HepG2 (cell line): ENCODE measurements around the gene PDGFA. TPM values are rescaled to one million over a fixed set of nuclear protein-coding genes. Genes with fewer than 3 reads are reported as not detected.
A peak's percentile ranks its signal among the peaks of the same experiment; 100 is the strongest.

ENCODE experiments used
- ATAC-seq: fragments of 200-7000 bp; cut with Tn5 transposase; 3 replicates; pipeline ENCODE4 v1.9.1; 2020; ENCODE audit warnings: mild to moderate bottlenecking, moderate library complexity
- BruUV-seq: library from RNA; stranded (reverse); fragments of 400-500 nt; replicated peaks from 2 replicates; lab custom pipeline; 2021; lab: Mats Ljungman, UMichigan
- CTCF ChIA-PET: fragments of 300-600 bp; formaldehyde crosslinking; extraction: SDS; loops from one replicate; lab custom pipeline; 2021; ENCODE audit warnings: low total read pairs, inconsistent platforms, low intra/inter-chr PET ratio; lab: Yijun Ruan, JAX
- POLR2A ChIA-PET: fragments of 350-600 bp; sonication (Branson Sonifier 250); formaldehyde crosslinking; loops from one replicate; lab custom pipeline; 2020; ENCODE audit warnings: antibody characterized with exemption, inconsistent platforms; lab: Yijun Ruan, JAX
- DNase-seq: peaks from one replicate; pipeline ENCODE4 v3.0.0-alpha.2; 2015; ENCODE audit warnings: low spot score
- FAIRE-seq: peaks from 3 replicates; lab custom pipeline; 2011; peaks lifted over from hg19 to GRCh38; lab: Jason Lieb, UNC
- H2AFZ ChIP-seq: one replicate; pipeline ENCODE4 v1.6.1; 2011; ENCODE audit warnings: low read length, inconsistent platforms
- H3K27ac ChIP-seq: fragments of 300-600 bp; 3 replicates; pipeline ENCODE4 v1.8.0; 2011; ENCODE audit warnings: mixed run types, mild to moderate bottlenecking, mixed read lengths, low read length, inconsistent platforms; ENCODE audit not compliant: insufficient read depth; ENCODE audit errors: extremely low read length
- H3K27me3 ChIP-seq, 2 experiments: fragments of 200-600 bp in 1 of 2; 2 replicates in 1 of 2; 3 replicates in 1 of 2; pipeline versions ENCODE4 v1.6.0 to v1.8.0; 2011; ENCODE audit warnings: low read length in 2 of 2, mild to moderate bottlenecking in 2 of 2, moderate library complexity in 2 of 2, inconsistent platforms in 1 of 2; ENCODE audit not compliant: insufficient read depth in 2 of 2, control insufficient read depth in 1 of 2
- H3K36me3 ChIP-seq, 2 experiments: fragments of 200-600 bp in 1 of 2; replicated peaks in 1 of 2; 2 replicates in 1 of 2; 3 replicates in 1 of 2; pipeline versions ENCODE4 v1.5.1 to v1.8.0; 2011; ENCODE audit warnings: low read length in 2 of 2, inconsistent platforms in 1 of 2; ENCODE audit not compliant: insufficient read depth in 2 of 2, control insufficient read depth in 1 of 2
- H3K4me1 ChIP-seq: 2 replicates; pipeline ENCODE4 v1.5.1; 2012; ENCODE audit warnings: low read length, inconsistent platforms; ENCODE audit not compliant: insufficient read depth
- H3K4me2 ChIP-seq: 2 replicates; pipeline ENCODE4 v1.6.0; 2011; ENCODE audit warnings: low read depth, low read length, inconsistent platforms
- H3K4me3 ChIP-seq, 3 experiments: fragments of 200-600 bp in 1 of 3; sonication (generic), shearing (Covaris generic) in 1 of 3; replicated peaks in 1 of 3; 2 replicates each; pipeline ENCODE4 v1.5.1; 2011 to 2016; ENCODE audit warnings: low read length in 3 of 3, inconsistent platforms in 2 of 3, low read depth in 2 of 3, mild to moderate bottlenecking in 2 of 3, control low read depth in 1 of 3, mixed read lengths in 1 of 3; ENCODE audit not compliant: insufficient read depth in 1 of 3
- H3K79me2 ChIP-seq: one replicate; pipeline ENCODE4 v1.6.1; 2011; ENCODE audit warnings: low read length, inconsistent platforms; ENCODE audit not compliant: insufficient read depth
- H3K9ac ChIP-seq: 2 replicates; pipeline ENCODE4 v1.6.0; 2011; ENCODE audit warnings: mild to moderate bottlenecking, low read depth, low read length, inconsistent platforms; ENCODE audit not compliant: insufficient read depth
- H3K9me3 ChIP-seq: 2 replicates; pipeline ENCODE4 v1.5.1; 2012; ENCODE audit warnings: mild to moderate bottlenecking, low read length
- H4K20me1 ChIP-seq: 2 replicates; pipeline ENCODE4 v1.6.0; 2011; ENCODE audit warnings: inconsistent platforms, mild to moderate bottlenecking, low read length, moderate library complexity; ENCODE audit not compliant: insufficient read depth
- CBFB ChIP-seq: sonication (generic); formaldehyde crosslinking; IDR thresholded peaks from 2 replicates; pipeline ENCODE4 v1.4.0; 2020; ENCODE audit warnings: missing genetic modification reagents
- CENPX ChIP-seq: sonication (generic); formaldehyde crosslinking; IDR thresholded peaks from 2 replicates; pipeline ENCODE4 v1.9.0; 2021; ENCODE audit warnings: mild to moderate bottlenecking, missing genetic modification reagents, moderate library complexity
- FOSL2 ChIP-seq: sonication (generic); formaldehyde crosslinking; IDR thresholded peaks from 2 replicates; pipeline ENCODE4 v1.4.0; 2020; ENCODE audit warnings: missing genetic modification reagents
- FOXA3 ChIP-seq: IDR thresholded peaks from 2 replicates; pipeline ENCODE4 v1.6.1; 2016; ENCODE audit warnings: missing genetic modification reagents, missing compliant biosample characterization
- HNF4A ChIP-seq: sonication (generic); formaldehyde crosslinking; IDR thresholded peaks from 2 replicates; pipeline ENCODE4 v1.4.0; 2020; ENCODE audit warnings: missing genetic modification reagents
- MXD1 ChIP-seq: sonication (generic); formaldehyde crosslinking; IDR thresholded peaks from 2 replicates; pipeline ENCODE4 v1.4.0; 2020; ENCODE audit warnings: mild to moderate bottlenecking, missing genetic modification reagents
- NCOA1 ChIP-seq: sonication (generic); formaldehyde crosslinking; IDR thresholded peaks from 2 replicates; pipeline ENCODE4 v1.9.0; 2021; ENCODE audit warnings: missing genetic modification reagents
- SP4 ChIP-seq: sonication (generic); formaldehyde crosslinking; IDR thresholded peaks from 2 replicates; pipeline ENCODE4 v1.8.1; 2023; ENCODE audit warnings: mild to moderate bottlenecking, missing genetic modification reagents
- ZNF143 ChIP-seq: sonication (generic); formaldehyde crosslinking; IDR thresholded peaks from 2 replicates; pipeline ENCODE4 v1.4.0; 2020; ENCODE audit warnings: missing genetic modification reagents
- ZNF468 ChIP-seq: sonication (generic); formaldehyde crosslinking; IDR thresholded peaks from 2 replicates; pipeline ENCODE4 v1.8.0; 2022; ENCODE audit warnings: mild to moderate bottlenecking, moderate library complexity, missing genetic modification reagents
- ZNF558 ChIP-seq: sonication (generic); formaldehyde crosslinking; IDR thresholded peaks from 2 replicates; pipeline ENCODE4 v1.9.0; 2022; ENCODE audit warnings: mild to moderate bottlenecking, missing genetic modification reagents, borderline replicate concordance
- ZNF577 ChIP-seq: sonication (generic); formaldehyde crosslinking; IDR thresholded peaks from 2 replicates; pipeline ENCODE4 v1.4.0; 2020; ENCODE audit warnings: mild to moderate bottlenecking, low read depth, missing genetic modification reagents, borderline replicate concordance
- ZNF816 ChIP-seq: sonication (generic); formaldehyde crosslinking; IDR thresholded peaks from 2 replicates; pipeline ENCODE4 v1.8.0; 2022; ENCODE audit warnings: missing genetic modification reagents, mild to moderate bottlenecking, borderline replicate concordance
- WGBS: methylation state at CpG from one replicate; pipeline ENCODE4 v1.1.6; 2017; ENCODE audit warnings: low lambda C conversion rate; 5-methylcytosine and 5-hydroxymethylcytosine counted together
- in situ Hi-C: cut with HindIII; loops from 2 replicates; pipeline ENCODE4 v1.10.0; 2017; ENCODE audit warnings: low pct_unique_long_range_greater_than_20kb; ENCODE audit not compliant: extremely low pct_ligation_motif_present
- intact Hi-C: fragments of 100-400 bp; cut with micrococcal nuclease; formaldehyde crosslinking; loops from one replicate; pipeline ENCODE4 v1.10.0; 2022; ENCODE audit not compliant: unreplicated experiment
- polyA plus RNA-seq, 8 experiments: library from polyadenylated mRNA; depleted of rRNA in 3 of 8; stranded (reverse) in 7 of 8; unstranded in 1 of 8; fragments of >200 nt; fragmentation: Illumina TruSeq in 4 of 8; extraction: Trizol in 4 of 8; gene quantifications; 2 replicates each; pipeline versions ENCODE4 v1.2.1 to v1.2.3, GENCODE V29; 2011 to 2016; ENCODE audit warnings: low read depth in 4 of 8, missing spikeins in 1 of 8, mixed read lengths in 1 of 8; ENCODE audit not compliant: insufficient read depth in 1 of 8
- total RNA-seq, 5 experiments: library from RNA; depleted of rRNA; stranded (reverse); fragments of >200 nt; fragmentation: Illumina TruSeq; extraction: Trizol; gene quantifications; 2 replicates each; pipeline ENCODE4 v1.2.3, GENCODE V29; 2016; ENCODE audit warnings: low read depth in 1 of 5
- TF ChIP-seq, protein P1 (sequence below): sonication (generic); formaldehyde crosslinking; IDR thresholded peaks from 2 replicates; pipeline ENCODE4 v1.4.0; 2020; ENCODE audit warnings: missing genetic modification reagents
- TF ChIP-seq, protein P2 (sequence below): IDR thresholded peaks from 2 replicates; pipeline ENCODE4 v1.6.1; 2016; ENCODE audit warnings: low read depth, missing genetic modification reagents, missing compliant biosample characterization

PDGFA gene
- total and polyA plus RNA-seq, 2 of the 13 experiments (the other 11 are each of a cell fraction or from before 2014, with no cell fraction given), result 1.5 to 3.4 TPM

- TF ChIP-seq SP4 (CRISPR knock-in tag) (no peak), ZNF558 (CRISPR knock-in tag) (no peak), ZNF143 (CRISPR knock-in tag) (no peak)
Observed at GRCh38 chr7:553636-554111, 34.0 kb upstream of the PDGFA start (continued).

DNA sequence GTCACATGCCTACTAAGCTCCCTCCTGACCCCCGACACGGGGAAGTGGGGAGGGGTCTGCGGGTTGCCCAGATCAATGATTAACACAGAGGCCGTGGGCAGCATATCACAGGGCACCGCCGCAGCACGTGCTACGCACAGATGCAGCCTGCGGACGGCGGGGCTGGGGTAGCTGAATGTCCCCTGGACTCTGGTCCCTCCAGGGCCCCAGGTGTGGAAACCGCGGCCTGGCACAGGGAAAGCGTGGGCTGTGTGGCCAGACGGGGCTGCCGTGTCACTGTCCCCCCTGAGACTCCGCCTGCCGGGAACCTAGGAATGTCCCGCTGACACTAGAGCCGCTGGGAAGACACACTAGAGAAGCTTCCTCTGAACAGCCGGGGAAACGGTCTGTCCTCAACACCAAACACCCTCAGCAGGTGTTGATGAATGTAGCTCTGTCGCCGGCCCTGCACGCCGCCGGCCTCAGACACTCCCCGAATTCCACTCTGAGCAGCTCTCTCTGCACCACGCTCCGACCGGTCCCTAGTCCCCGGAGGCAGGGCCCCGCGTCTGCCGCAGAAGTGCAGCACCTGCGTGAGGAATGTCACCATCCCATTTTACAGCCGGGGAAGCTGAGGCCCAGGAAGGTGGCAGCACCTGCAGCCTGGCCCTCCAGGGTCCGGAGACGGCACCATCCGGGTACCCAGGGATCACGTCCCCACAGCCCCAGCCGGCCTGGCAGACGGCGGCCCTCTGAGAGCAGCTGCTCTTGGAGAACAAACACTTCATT lies 33.4 kb upstream of the PDGFA start:
- H3K9me3 ChIP-seq, result no peaks in the 10 kb centered on the region
- no peaks in the 10 kb centered on the region for H3K36me3 ChIP-seq
- CTCF ChIA-PET, result no interaction called here
- TSS peak; percentile 73 for BruUV-seq
- H3K4me2 ChIP-seq, result peak overlapping the region; percentile 72
- H3K9ac ChIP-seq, result peak overlapping the region; percentile 50
- H3K27me3 ChIP-seq, result no peaks in the 10 kb centered on the region
- in situ Hi-C loops (no loop called here), intact Hi-C loops (loop anchor here (2.0 kb wide), 1 partner anchor 14 kb away; no protein-coding TSS in a partner anchor)
- DNase-seq, result peak; percentile 54
- peak overlapping the region in 2 of 3 experiments; percentile 27 to 61; a peak in 4 of 6 replicates for H3K4me3 ChIP-seq
- no peaks in the 10 kb centered on the region for H3K79me2 ChIP-seq
- peak overlapping the region; percentile 43 for H3K27ac ChIP-seq
- peaks cover 22% of the 10 kb centered on the region for H3K4me1 ChIP-seq
- FAIRE-seq, result peak; percentile 73
- H2AFZ ChIP-seq, result no peak overlapping the region
- POLR2A ChIA-PET, result interaction anchor here (0.8 to 2.6 kb wide), 7 partner anchors 10 to 404 kb away, joined by 3 to 19 read pairs (median 4); partner anchors contain the start of gene PDGFA
- peak; percentile 86 for ATAC-seq
- 4% methylated on average over 14 of the region's 44 CpGs for WGBS
- no peaks in the 10 kb centered on the region for H4K20me1 ChIP-seq
- TF ChIP-seq NCOA1 (CRISPR knock-in tag), result no peak
- TF ChIP-seq, protein P1, sequence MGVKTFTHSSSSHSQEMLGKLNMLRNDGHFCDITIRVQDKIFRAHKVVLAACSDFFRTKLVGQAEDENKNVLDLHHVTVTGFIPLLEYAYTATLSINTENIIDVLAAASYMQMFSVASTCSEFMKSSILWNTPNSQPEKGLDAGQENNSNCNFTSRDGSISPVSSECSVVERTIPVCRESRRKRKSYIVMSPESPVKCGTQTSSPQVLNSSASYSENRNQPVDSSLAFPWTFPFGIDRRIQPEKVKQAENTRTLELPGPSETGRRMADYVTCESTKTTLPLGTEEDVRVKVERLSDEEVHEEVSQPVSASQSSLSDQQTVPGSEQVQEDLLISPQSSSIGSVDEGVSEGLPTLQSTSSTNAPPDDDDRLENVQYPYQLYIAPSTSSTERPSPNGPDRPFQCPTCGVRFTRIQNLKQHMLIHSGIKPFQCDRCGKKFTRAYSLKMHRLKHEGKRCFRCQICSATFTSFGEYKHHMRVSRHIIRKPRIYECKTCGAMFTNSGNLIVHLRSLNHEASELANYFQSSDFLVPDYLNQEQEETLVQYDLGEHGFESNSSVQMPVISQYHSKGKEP (CRISPR knock-in tag), result no peak
- peak; percentile 85 for TF ChIP-seq HNF4A
- no peak for TF ChIP-seq ZNF468 (CRISPR knock-in tag)
- no peak for TF ChIP-seq CBFB (CRISPR knock-in tag)
- TF ChIP-seq FOXA3 (CRISPR knock-in tag), result peak; percentile 60
- no peak for TF ChIP-seq ZNF816 (CRISPR knock-in tag)
- TF ChIP-seq ZNF577 (CRISPR knock-in tag), result no peak
- 0 out of 2 replicates have a peak, but pooled peaks have one; percentile 42 for TF ChIP-seq MXD1
- TF ChIP-seq FOSL2 (CRISPR knock-in tag), result no peak; the same call in none of the 2 replicates
- TF ChIP-seq, protein P2, sequence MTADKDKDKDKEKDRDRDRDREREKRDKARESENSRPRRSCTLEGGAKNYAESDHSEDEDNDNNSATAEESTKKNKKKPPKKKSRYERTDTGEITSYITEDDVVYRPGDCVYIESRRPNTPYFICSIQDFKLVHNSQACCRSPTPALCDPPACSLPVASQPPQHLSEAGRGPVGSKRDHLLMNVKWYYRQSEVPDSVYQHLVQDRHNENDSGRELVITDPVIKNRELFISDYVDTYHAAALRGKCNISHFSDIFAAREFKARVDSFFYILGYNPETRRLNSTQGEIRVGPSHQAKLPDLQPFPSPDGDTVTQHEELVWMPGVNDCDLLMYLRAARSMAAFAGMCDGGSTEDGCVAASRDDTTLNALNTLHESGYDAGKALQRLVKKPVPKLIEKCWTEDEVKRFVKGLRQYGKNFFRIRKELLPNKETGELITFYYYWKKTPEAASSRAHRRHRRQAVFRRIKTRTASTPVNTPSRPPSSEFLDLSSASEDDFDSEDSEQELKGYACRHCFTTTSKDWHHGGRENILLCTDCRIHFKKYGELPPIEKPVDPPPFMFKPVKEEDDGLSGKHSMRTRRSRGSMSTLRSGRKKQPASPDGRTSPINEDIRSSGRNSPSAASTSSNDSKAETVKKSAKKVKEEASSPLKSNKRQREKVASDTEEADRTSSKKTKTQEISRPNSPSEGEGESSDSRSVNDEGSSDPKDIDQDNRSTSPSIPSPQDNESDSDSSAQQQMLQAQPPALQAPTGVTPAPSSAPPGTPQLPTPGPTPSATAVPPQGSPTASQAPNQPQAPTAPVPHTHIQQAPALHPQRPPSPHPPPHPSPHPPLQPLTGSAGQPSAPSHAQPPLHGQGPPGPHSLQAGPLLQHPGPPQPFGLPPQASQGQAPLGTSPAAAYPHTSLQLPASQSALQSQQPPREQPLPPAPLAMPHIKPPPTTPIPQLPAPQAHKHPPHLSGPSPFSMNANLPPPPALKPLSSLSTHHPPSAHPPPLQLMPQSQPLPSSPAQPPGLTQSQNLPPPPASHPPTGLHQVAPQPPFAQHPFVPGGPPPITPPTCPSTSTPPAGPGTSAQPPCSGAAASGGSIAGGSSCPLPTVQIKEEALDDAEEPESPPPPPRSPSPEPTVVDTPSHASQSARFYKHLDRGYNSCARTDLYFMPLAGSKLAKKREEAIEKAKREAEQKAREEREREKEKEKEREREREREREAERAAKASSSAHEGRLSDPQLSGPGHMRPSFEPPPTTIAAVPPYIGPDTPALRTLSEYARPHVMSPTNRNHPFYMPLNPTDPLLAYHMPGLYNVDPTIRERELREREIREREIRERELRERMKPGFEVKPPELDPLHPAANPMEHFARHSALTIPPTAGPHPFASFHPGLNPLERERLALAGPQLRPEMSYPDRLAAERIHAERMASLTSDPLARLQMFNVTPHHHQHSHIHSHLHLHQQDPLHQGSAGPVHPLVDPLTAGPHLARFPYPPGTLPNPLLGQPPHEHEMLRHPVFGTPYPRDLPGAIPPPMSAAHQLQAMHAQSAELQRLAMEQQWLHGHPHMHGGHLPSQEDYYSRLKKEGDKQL, result 0 out of 2 replicates have a peak, but pooled peaks have one; percentile 54
- TF ChIP-seq CENPX (CRISPR knock-in tag), result no peak
